GM12875 (cell line): ENCODE results near the gene WBP2.
"Not testable (repeated sequence)": the region's sequence is repeated elsewhere in the genome, so short reads cannot be mapped to it uniquely, and the experiment has no call there.

Experiments used
- H3K4me3 ChIP-seq: one replicate; pipeline ENCODE4 v1.5.1; 2011; ENCODE audit warnings: low read depth, low read length, control low read depth
- CTCF ChIP-seq: IDR thresholded peaks from 2 replicates; pipeline ENCODE4 v1.5.1; 2011; ENCODE audit warnings: low read depth, mild to moderate bottlenecking, control low read depth, inconsistent platforms, low read length, moderate library complexity, borderline replicate concordance; ENCODE audit not compliant: insufficient read depth

The WBP2 gene

GRCh38 chr17:75869282-75870141 is 14.4 kb upstream of the WBP2 start:
- H3K4me3 ChIP-seq, result no peak overlapping the region
- no peak for TF ChIP-seq CTCF

GRCh38 chr17:75868730-75869281 is 13.7 kb upstream of the WBP2 start:
- not testable (repeated sequence) for H3K4me3 ChIP-seq

GRCh38 chr17:75865404-75866188 is 10.5 kb upstream of the WBP2 start:
- H3K4me3 ChIP-seq, result not testable (repeated sequence)

- not testable (repeated sequence) for H3K4me3 ChIP-seq
Observed at GRCh38 chr17:75864887-75865286, 9.8 kb upstream of the WBP2 start.

GRCh38 chr17:75864448-75864871 is 9.3 kb upstream of the WBP2 start:
- H3K4me3 ChIP-seq, result no peak overlapping the region
- no peak for TF ChIP-seq CTCF

GRCh38 chr17:75861927-75862317 is 6.8 kb upstream of the WBP2 start:
- no peak overlapping the region for H3K4me3 ChIP-seq
- no peak for TF ChIP-seq CTCF

GRCh38 chr17:75859358-75859757 is 4.2 kb upstream of the WBP2 start:
- not testable (repeated sequence) for H3K4me3 ChIP-seq

- no peak for TF ChIP-seq CTCF
- H3K4me3 ChIP-seq, result peak overlapping the region; percentile 76
Observed at GRCh38 chr17:75856062-75856756, 1.1 kb upstream of the WBP2 start.

GRCh38 chr17:75854881-75855309 is 240 bp downstream of the WBP2 start:
- no peak for TF ChIP-seq CTCF

More at GRCh38 chr17:75854881-75855309, 240 bp downstream of the WBP2 start:
- peak overlapping the region; percentile 50 for H3K4me3 ChIP-seq
